NCI-H82 treated with DMSO at 0.1 percent for 48 hours (cell line): ENCODE measurements around the gene PDE4A.
"Not testable (repeated sequence)": the region's sequence is repeated elsewhere in the genome, so short reads cannot be mapped to it uniquely, and the experiment has no call there.

Source experiments
- DNase-seq: peaks from one replicate; lab custom pipeline; 2025; ENCODE audit not compliant: unreplicated experiment; lab: John Stamatoyannopoulos, UW

The PDE4A gene

DNA sequence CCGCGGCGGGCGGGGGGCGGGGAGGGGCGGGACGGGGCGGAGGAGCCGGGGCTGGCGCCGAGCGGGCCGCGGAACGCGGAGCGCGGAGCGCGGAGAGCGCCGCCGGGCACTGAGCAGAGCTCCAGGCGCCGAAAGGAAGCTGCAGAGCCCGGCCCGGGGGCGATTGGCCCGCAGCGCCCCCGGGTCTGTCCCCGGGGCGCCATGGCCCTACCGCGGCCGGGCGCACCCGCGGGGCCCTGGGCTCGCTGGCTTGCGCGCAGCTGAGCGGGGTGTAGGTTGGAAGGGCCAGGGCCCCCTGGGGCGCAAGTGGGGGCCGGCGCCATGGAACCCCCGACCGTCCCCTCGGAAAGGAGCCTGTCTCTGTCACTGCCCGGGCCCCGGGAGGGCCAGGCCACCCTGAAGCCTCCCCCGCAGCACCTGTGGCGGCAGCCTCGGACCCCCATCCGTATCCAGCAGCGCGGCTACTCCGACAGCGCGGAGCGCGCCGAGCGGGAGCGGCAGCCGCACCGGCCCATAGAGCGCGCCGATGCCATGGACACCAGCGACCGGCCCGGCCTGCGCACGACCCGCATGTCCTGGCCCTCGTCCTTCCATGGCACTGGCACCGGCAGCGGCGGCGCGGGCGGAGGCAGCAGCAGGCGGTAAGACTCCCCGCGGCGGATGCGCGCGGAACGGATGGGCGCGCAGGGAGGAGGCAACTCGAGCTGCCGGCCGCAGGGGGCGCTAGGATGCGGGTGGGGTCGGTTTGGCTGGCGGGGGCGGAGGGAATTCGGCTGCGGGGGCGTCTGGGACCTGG, at the start of gene PDE4A:
TSS of gene PDE4A (plus strand) at position 95 of the 796 bp plus-strand sequence. CDS start at position 322, 227 bp downstream.
- no peak for DNase-seq

DNA sequence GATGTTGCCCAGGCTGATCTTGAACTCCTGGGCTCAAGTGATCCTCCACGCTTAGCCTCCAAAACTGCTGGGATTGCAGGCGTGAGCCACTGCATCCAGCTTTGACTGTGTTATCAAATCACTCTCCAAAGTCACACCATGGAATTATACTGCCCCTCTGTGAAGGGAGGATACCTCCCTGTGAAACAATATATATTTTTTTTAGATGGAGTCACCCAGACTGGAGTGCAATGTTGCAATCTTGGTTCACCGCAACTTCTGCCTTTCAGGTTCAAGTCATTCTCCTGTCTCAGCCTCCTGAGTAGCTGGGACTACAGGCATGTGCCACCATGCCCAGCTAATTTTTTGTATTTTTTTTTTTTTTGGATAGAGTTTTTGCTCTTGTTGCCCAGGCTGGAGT, 47.6 kb upstream of the PDE4A start:
- no peak for DNase-seq

DNA sequence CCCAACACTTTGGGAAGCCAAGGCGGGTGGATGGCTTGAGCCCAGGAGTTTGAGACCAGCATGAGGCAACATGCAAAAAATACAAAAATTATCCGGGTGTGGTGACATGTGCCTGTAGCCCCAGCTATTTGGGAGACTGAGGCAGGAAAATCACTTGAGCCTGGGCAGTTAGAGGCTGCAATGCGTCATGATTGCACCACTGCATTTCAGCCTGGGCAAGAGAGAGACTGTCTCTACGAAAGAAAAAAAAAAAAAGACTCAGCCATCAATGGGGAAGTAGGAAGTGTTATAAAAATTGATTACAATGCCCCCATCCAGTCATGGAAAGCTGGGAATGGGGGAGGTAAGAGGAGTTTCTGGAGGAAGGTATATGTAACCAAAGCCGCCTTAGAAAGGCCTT, 45.4 kb upstream of the PDE4A start:
- DNase-seq: no peak

DNA sequence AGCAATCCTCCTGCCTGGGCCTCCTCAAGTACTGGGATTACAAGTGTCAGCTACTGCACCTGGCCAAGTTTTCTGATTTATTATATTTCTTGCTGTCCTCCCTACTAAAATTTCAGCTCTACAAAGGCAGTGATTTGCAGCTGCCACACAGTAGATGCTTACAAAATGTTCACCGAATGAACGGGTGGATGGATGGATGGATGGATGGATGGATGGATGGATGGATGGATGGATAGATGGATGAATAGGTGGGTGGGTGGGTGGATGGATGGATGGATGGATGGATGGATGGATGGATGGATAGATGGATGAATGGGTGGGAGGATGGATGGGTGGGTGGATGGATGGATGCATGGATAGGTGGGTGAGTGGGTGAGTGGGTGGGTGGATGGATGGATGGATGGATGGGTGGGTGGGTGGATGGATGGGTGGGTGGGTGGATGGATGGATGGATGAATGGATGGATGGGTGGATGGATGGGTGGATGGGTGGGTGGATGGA, 43.1 kb upstream of the PDE4A start:
- not testable (repeated sequence) for DNase-seq

DNA sequence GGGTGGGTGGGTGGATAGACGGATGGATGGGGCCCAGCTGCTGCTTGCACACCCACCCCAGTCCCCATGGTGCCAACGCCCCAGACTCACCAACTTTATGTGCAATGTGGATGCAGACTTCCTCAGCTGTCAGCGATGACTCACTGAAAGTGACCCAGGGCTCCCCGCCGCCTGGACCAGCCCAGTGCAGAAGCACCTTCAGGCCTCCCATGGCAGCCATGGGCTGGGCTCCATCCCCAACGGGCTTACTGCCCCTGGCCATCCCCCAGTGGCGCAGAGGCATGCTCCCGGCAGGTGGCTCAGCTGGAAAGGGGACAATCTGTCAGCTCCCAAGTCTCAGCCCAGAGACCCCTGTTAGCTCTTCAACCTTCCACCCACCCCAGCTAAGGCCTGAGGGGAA, 42.2 kb upstream of the PDE4A start:
- DNase-seq: no peak

DNA sequence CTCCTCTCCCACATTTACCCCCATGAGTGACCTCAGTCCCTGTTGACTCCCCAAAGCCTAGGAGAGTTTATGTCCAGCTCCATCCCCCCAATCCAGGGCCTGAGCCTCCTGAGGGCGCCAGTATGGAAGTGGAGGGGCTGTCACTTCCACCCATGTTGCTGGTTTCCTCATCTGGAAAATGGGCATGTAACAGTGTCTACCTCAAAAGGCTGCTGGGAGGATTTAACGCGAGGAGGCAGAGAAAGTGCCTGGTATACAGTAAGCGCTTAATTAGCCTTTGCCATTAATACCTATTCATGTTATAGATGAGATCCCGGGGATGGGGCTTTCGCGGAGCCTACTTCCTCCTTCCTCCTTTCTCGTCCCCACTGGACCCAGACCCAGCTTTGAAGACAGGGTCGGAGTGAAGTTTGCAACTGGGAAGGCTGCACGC, 40.4 kb upstream of the PDE4A start:
- no peak for DNase-seq

DNA sequence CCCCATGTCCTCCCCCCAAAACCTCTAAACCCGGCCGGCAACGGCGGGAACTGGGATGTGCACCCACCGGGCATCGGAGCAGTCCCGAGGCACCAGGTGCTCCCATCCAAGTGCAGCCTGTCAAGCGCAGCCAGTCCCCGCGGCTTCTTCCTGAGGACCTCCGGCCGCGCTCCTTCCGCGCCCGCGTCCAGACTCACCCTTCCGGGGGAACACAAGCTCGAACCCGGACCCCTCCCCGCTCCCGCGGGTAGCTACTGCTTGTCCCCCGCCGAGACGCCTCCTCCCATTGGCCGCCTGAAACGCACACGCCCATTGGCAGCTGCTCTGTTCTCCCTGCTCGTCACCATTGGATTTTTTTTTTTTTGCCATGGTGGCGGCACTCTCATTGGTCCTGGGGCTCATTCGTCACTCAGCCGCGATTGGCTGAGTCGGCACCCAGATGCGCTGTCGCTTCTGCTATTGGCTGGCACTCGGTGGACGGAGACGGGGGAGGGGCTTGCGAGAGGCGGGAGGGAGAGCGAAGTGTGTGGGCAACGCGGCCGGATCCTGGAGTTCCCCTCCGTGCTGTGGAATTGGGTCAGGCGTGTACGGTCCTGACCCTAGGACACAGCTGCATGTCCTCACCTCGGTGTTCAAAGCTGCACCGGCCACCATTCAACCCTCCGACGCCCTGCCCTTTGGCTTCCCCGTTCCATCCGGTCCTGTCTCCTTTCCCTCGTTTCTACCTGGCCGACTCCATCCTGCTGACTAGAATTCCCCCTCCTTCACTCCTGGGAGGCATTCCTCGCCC, 39.8 kb upstream of the PDE4A start, which contains the start of gene TYK2:
TSS of gene TYK2 (minus strand) at position 260 of the 790 bp plus-strand sequence. CDS start 2,166 bp downstream, outside the sequence.
- DNase-seq: peak; percentile 92

DNA sequence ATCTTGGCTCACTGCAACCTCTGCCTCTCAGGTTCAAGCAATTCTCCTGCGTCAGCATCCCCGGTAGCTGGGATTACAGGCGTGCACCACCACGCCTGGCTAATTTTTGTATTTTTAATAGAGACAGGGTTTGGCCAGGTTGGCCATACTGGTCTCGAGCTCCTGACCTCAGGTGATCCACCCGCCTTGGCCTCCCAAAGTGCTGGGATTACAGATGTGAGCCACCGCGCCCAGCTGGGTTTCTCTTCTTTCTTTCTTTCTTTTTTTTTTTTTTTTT, 37.2 kb upstream of the PDE4A start:
- not testable (repeated sequence) for DNase-seq

DNA sequence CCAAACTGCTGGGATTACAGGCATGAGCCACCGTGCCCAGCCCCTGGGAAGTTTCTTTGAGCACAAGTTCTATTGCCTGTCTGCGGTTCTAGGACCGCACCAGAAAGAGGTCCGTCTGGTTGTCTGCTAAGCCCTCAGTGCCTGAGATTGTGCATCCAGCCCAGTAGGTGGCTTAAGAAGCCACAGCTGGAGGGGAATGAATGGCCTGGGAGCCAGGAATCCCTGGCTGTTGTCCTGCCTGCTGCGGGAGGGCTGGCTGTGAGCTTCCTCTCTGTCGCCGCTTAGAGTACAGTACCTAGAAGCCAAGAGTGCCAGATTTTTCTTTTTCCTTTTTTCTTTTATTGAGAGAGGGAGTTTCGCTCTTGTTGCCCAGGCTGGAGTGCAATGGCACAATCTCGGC, 35.8 kb upstream of the PDE4A start:
- DNase-seq: no peak

DNA sequence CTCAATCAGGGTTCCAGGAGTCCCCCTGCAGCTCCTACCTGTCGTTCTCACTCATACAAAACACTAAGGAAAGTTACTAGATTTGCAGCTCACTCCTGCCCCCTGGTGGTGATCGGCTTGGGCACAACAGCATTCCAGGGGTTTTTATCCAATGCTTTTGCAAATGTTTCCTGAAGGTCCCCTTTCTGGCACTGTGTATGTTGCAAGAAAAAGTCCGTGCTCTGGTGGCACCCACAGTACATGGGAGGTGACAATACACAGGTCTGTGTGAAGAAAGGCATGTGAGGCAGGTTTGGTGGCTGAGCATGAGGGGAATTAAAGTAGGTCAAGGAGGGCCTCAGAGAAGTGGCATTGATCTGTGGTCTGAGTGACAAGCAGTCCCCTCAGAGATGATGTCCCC, 31.4 kb upstream of the PDE4A start:
- peak; percentile 59 for DNase-seq

DNA sequence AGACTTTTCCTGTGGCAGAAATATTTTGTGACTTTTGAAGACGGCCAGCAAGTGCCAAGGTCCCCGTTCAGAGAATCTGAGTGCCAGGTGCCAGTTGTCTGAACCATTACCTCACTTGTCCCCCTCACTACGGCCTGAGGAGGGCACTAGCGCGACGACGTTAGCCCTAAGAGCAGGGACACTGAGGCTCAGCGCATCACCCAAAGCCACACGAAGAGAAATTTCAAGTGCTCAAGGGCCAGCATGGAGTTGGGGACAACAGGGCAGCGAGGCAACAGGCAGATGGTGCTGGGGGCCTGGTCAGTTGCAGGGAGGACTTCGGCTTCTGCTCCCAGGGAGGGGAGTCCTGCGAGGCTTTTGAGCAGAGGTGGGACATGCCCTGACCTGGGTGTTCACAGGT, 30.5 kb upstream of the PDE4A start:
- no peak for DNase-seq

DNA sequence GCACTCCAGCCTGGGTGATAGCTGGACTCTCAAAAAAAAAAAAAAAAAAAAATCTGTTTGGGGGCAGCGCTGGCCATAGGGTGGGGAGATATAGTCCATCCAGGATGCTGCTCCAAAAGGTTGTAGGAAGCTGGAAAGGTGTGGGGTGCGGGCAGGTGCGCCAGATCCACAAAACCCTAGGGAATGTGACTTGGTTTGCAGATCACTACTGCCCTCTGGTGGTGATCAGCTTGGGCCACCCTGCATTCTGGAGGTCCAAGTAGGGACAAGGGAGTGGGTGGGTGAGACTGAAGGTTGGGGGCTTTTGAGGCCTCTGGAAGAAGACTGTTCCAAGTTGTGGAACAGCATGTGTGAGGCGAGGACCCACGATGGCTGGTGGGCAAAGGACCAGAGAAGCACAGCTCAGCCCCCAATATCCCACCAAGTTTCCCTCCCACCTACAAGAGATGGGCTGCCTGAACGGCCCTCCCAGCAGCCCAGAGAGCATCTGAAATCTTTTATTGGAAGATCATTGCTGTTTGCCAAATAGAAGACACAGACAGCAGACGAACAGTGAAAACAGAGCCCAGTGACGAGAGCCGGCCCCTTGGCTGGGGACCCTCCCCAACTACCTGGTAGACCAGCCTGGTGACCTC, 29.6 kb upstream of the PDE4A start:
- DNase-seq: peak; percentile 18

DNA sequence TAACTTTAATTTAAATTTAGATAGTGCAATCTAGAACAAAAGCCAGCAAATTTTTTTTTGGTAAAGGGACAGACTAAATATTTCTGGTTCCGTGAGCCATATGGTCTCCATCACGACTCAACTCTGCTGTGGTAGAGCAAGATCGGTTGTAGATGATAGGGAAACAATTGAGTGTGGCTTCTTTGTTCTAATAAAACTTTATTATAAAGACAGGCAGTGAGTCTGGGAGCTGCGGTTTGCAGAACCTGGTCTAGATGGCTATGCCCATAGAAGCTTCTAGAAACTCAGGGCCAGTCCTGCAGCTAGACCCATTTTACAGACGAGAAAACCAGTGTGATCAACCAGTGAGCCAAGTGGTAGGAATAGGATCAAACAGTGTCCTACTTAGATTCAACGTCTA, 28.2 kb upstream of the PDE4A start:
- no peak for DNase-seq

DNA sequence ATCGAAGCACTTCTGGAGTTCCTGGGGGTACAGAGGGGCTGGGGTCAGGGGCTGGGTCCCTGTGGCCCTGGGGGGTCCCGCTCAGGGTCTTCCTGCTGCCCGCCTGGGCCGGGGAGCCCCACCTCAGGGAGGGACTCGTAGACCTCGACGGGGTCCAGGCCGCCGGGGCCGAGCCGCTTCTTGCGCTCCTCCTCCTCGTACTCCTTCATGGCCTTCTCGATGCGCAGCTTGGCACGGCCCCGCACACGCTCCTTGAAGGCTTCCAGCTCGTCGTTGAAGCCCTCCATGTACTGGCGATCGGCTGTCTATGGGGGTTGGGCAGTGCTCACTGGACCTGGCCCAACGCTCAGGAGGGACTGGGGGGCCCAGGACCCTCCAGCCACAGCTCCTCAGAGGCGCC, 27.2 kb upstream of the PDE4A start:
- DNase-seq: no peak

DNA sequence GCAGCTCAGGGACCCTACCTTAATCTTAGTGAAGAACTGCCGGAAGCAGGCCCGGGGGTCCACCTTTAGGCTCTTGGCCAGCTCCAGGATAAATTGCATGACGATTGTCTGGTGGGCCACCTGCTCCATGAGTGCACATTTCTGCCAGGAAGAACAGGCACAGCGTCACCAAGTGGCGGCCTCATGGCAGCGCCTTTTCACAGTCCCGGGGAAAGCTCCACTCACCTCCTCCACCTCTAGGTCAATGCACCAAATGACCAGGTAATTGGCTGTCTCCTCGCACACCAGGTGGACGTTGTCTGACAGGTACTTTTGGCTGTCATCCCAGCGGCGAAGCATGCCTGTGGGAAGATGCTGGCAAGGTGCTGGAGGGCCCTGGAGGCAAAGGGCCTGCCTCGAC, 25.3 kb upstream of the PDE4A start:
- DNase-seq: no peak

DNA sequence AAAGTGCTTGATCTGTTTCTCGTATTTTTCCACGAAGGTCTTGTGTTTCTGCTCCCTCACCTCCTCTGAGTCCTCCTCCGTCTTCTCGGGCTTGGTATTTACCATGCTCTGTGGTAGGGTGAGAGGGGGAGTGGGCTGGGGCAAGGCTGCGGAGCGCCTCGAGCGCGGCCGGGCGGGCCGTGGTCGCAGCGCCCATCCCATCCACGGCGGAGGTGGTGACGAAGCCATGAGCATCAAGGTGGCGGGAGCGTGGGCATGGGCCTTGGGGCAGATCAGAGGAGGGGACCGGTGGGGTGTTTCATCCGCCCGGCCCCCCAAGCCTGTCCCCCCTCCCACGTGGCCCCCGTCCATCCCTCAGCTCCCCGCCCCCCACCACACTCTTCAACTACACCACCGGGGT, 24.9 kb upstream of the PDE4A start:
- no peak for DNase-seq

DNA sequence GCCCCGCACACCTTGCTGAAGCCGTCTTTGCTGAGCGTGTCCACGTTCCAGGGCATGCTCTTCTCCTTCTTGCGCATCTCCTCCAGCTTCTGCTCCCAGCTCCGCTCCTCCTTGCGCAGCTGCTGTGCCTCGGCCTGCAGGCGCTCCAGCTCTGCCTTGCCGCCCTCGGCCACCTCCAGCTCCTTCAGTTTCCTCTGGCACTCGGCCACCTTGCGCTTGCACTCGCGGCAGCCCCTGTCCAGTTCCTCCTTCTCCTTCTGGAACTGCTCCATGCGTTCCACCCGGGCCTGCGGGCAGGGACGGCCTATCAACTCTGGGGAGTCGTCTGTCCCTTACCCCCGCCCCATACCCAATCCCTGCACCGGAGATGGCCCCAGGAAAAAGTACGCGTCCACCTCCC, 24.4 kb upstream of the PDE4A start:
- DNase-seq: no peak

DNA sequence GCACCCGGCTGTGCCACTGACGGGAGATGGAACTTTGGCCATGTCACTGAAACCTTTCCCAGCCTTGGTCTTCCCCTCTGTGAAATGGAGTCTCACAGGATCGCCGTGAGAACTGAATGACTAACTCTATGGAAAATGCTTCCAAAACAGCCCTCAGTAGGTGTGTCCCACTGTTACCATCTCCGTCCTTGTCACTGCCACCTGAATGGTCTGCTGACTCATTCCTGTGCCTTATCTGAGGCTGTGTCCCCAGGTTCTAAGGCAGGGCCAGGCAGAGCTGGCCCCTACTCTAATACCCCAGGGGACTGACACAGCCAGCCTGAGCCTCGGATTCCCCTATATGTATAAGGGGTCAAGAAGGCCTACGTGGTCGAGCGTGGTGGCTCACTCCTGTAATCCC, 21.5 kb upstream of the PDE4A start:
- DNase-seq: no peak

DNA sequence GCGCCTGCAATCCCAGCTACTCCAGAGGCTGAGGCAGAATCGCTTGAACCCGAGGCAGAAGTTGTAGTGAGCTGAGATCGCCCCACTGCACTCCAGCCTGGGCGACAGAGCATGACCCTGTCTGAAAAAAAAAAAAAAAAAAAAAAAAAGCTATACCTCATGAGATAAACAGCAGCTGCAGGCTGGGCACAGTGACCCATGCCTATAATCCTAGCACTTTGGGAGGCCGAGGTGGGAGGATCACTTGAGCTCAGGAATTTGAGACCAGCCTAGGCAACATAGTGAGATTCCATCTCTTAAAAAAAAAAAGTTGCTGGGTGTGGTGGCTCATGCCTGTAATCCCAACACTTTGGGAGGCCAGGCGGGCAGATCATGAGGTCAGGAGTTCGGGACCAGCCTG, 21.0 kb upstream of the PDE4A start:
- DNase-seq: not testable (repeated sequence)

DNA sequence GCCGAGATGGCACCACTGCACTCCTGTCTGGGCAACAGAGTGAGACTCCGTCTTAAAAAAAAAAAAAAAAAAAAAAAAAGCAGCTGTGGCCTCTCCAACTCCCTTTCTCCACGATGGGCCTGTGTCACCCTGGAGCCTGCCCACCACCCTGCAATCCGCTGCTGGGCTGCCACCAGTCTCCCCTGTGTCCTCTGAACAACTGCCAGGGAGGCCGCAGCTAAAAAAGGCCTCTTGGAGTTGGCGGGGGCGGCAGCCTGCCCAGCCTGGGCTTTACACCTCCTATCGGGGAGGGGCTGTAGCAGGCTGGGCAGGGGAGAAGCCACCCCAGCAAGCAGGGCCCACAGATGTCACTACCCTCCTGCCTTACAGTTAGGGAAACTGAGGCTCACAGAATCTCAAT, 20.5 kb upstream of the PDE4A start:
- no peak for DNase-seq

DNA sequence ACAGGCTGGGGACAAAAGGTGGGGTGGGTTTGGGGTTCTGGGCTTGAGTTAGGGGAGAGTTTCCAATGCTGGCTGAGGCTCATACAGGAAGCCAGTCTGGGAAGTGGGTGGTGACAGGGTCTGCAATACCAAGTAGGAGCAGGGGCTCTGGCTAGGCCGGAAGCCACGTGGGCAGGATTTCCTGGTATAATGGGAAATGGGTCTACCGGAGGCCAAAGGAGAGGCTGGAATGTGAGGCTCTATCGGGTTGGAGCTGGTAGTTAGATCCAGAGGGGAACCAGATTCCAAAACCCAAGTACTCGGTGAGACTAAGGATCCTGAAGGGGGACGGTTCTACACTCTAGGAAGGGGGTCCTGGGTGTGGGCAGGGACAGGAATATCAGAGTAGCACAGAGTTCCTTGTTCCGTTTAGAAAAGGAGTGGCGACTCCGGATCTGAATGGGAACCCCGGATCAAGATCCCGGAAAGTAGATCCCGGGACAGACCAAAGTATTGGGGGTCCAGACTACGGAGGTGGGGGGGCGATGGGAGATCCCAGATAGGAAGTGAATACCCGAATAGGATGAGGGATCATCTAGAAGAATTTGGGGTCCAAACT, 17.8 kb upstream of the PDE4A start:
- DNase-seq: no peak
